GM23338 (cell line): ENCODE results near the gene IQGAP2. TPM values are rescaled to one million over a fixed set of nuclear protein-coding genes. Genes with fewer than 3 reads are reported as not detected.

Experiments used
- ATAC-seq: fragments of 200-7000 bp; cut with Tn5 transposase; 3 replicates; pipeline ENCODE4 v1.9.1; 2020
- DNase-seq: peaks from one replicate; pipeline ENCODE4 v3.0.0-alpha.2; 2015; ENCODE audit warnings: low spot score
- H2AFZ ChIP-seq: fragments of 200-600 bp; sonication (generic); 2 replicates; pipeline ENCODE4 v1.8.0; 2016; ENCODE audit warnings: antibody characterized with exemption, mild to moderate bottlenecking, moderate library complexity
- H3F3A ChIP-seq: fragments of 200-600 bp; sonication (generic); replicated peaks from 2 replicates; pipeline ENCODE4 v1.8.0; 2017; ENCODE audit warnings: antibody characterized with exemption, mixed run types, low read depth
- H3K27ac ChIP-seq: fragments of 200-600 bp; sonication (generic); 2 replicates; pipeline ENCODE4 v1.6.1; 2016; ENCODE audit warnings: low read depth
- H3K27me3 ChIP-seq: fragments of 200-600 bp; sonication (generic); 2 replicates; pipeline ENCODE4 v1.8.0; 2016; ENCODE audit warnings: mild to moderate bottlenecking, mixed run types, moderate library complexity; ENCODE audit not compliant: insufficient read depth
- H3K36me3 ChIP-seq: fragments of 200-600 bp; sonication (generic); 2 replicates; pipeline ENCODE4 v1.8.0; 2016; ENCODE audit warnings: mild to moderate bottlenecking; ENCODE audit not compliant: insufficient read depth
- H3K4me1 ChIP-seq: fragments of 200-600 bp; sonication (generic); 2 replicates; pipeline ENCODE4 v1.8.0; 2016; ENCODE audit warnings: mild to moderate bottlenecking, moderate library complexity; ENCODE audit not compliant: insufficient read depth
- H3K4me2 ChIP-seq: fragments of 200-600 bp; sonication (generic); 2 replicates; pipeline ENCODE4 v1.7.1; 2017; ENCODE audit warnings: mixed run types
- H3K4me3 ChIP-seq: fragments of 200-600 bp; sonication (generic); 2 replicates; pipeline ENCODE4 v1.6.1; 2016; ENCODE audit warnings: mixed run types
- H3K79me2 ChIP-seq: fragments of 200-600 bp; sonication (generic); replicated peaks from 2 replicates; pipeline ENCODE4 v1.8.0; 2017; ENCODE audit warnings: mild to moderate bottlenecking; ENCODE audit not compliant: insufficient read depth
- H3K9me2 ChIP-seq: fragments of 200-600 bp; sonication (generic); 2 replicates; pipeline ENCODE4 v1.8.0; 2017; ENCODE audit not compliant: insufficient read depth
- H4K20me1 ChIP-seq: fragments of 200-600 bp; sonication (generic); replicated peaks from 2 replicates; pipeline ENCODE4 v1.8.0; 2017; ENCODE audit warnings: mild to moderate bottlenecking; ENCODE audit not compliant: insufficient read depth
- H3K27ac Mint-ChIP-seq: 2 replicates; pipeline ENCODE4 v1.8.0; 2020; ENCODE audit warnings: inconsistent platforms, mild to moderate bottlenecking, moderate library complexity, mixed read lengths
- H3K27me3 Mint-ChIP-seq: 3 replicates; pipeline ENCODE4 v1.8.0; 2022; ENCODE audit warnings: low read depth, mild to moderate bottlenecking, moderate library complexity, mixed read lengths, inconsistent platforms; ENCODE audit not compliant: insufficient read depth, poor library complexity
- H3K36me3 Mint-ChIP-seq: 3 replicates; pipeline ENCODE4 v1.8.0; 2021; ENCODE audit warnings: low read depth, mild to moderate bottlenecking, inconsistent platforms, moderate library complexity, mixed read lengths
- H3K4me1 Mint-ChIP-seq: 3 replicates; pipeline ENCODE4 v1.8.0; 2020; ENCODE audit warnings: mild to moderate bottlenecking, inconsistent platforms, mixed read lengths
- H3K4me3 Mint-ChIP-seq: 3 replicates; pipeline ENCODE4 v1.8.0; 2021; ENCODE audit warnings: moderate library complexity, mild to moderate bottlenecking, inconsistent platforms, mixed read lengths
- H3K9me3 Mint-ChIP-seq: 3 replicates; pipeline ENCODE4 v1.8.0; 2020; ENCODE audit warnings: moderate library complexity, mild to moderate bottlenecking, inconsistent platforms, mixed read lengths
- CREB1 ChIP-seq: fragments of 250-450 bp; sonication (Bioruptor Pico); IDR thresholded peaks from 2 replicates; pipeline ENCODE4 v1.5.0; 2020; ENCODE audit warnings: low read depth, mild to moderate bottlenecking, moderate library complexity
- ETS1 ChIP-seq: IDR thresholded peaks from 2 replicates; pipeline ENCODE4 v1.6.1; 2016; ENCODE audit warnings: antibody characterized with exemption
- EZH2 ChIP-seq: fragments of 200-600 bp; sonication (generic); IDR thresholded peaks from one replicate; pipeline ENCODE4 v1.8.0; 2017; ENCODE audit warnings: antibody characterized with exemption, mild to moderate bottlenecking, low read depth; ENCODE audit not compliant: unreplicated experiment
- EZH2phosphoT487 ChIP-seq: fragments of 200-600 bp; sonication (generic); IDR thresholded peaks from one replicate; pipeline ENCODE4 v1.8.1; 2018; ENCODE audit warnings: antibody characterized with exemption; ENCODE audit not compliant: unreplicated experiment
- JUNB ChIP-seq: IDR thresholded peaks from one replicate; pipeline ENCODE4 v1.6.1; 2016; ENCODE audit warnings: antibody characterized with exemption; ENCODE audit not compliant: unreplicated experiment
- NANOG ChIP-seq: IDR thresholded peaks from 2 replicates; pipeline ENCODE4 v1.6.1; 2016; ENCODE audit warnings: antibody characterized with exemption, borderline replicate concordance
- ZNF114 ChIP-seq: fragments of 250-450 bp; sonication (Bioruptor Pico); IDR thresholded peaks from 2 replicates; pipeline ENCODE4 v1.5.0; 2020; ENCODE audit warnings: mild to moderate bottlenecking, moderate library complexity
- ZNF462 ChIP-seq: fragments of 250-450 bp; sonication (Bioruptor Pico); IDR thresholded peaks from 2 replicates; pipeline ENCODE4 v1.5.0; 2020; ENCODE audit warnings: mild to moderate bottlenecking, moderate library complexity
- polyA plus RNA-seq: library from polyadenylated mRNA; unstranded; fragments of >200 nt; fragmentation: Nextera tagmentation; extraction: Ambion mirVana; gene quantifications from 2 replicates; pipeline ENCODE4 v1.2.1, GENCODE V29; 2016
- total RNA-seq: library from RNA; depleted of rRNA; stranded (reverse); fragments of >200 nt; shearing (Covaris generic); gene quantifications from 2 replicates; pipeline ENCODE4 v1.2.3, GENCODE V29; 2014

IQGAP2 gene
- total and polyA plus RNA-seq, 2 experiments from 2014 or later = 60.0 to 86.5 TPM

GRCh38 chr5:76488969-76489368 lies 85.9 kb downstream of the IQGAP2 start:
- Mint-ChIP-seq H3K4me3 (no peak overlapping the region), H3K27me3 (peaks cover 3% of the 10 kb centered on the region), H3K36me3 (no peaks in the 10 kb centered on the region), H3K27ac (peak overlapping the region; percentile 98), H3K4me1 (peaks cover 73% of the 10 kb centered on the region), H3K9me3 (no peaks in the 10 kb centered on the region; the same call in 2 of the 3 replicates)
- Histone ChIP-seq H3K4me1 (peaks cover 72% of the 10 kb centered on the region), H3K9me2 (no peaks in the 10 kb centered on the region), H3F3A (peaks cover 4% of the 10 kb centered on the region), H3K27ac (peak overlapping the region; percentile 89), H4K20me1 (no peaks in the 10 kb centered on the region), H3K27me3 (no peaks in the 10 kb centered on the region), H3K4me3 (no peak overlapping the region), H2AFZ (no peak overlapping the region), H3K36me3 (no peaks in the 10 kb centered on the region), H3K4me2 (peak overlapping the region; percentile 1), H3K79me2 (peaks cover 20% of the 10 kb centered on the region)
- DNase-seq (no peak), ATAC-seq (peak; percentile 14; the same call in 2 of the 3 replicates)
- TF ChIP-seq EZH2 = no peak
- TF ChIP-seq NANOG = no peak
- no peak for TF ChIP-seq CREB1 (CRISPR knock-in tag)
- no peak for TF ChIP-seq JUNB
- no peak for TF ChIP-seq ETS1
- TF ChIP-seq ZNF114 = no peak
- TF ChIP-seq ZNF462 (CRISPR knock-in tag) = no peak
- TF ChIP-seq EZH2phosphoT487 = no peak
